Astrocyte (in vitro differentiated cells and primary cell): ENCODE measurements around the gene PAPSS2. TPM values are rescaled to one million over a fixed set of nuclear protein-coding genes. Genes with fewer than 3 reads are reported as not detected.
A peak's percentile ranks its signal among the peaks of the same experiment; 100 is the strongest.

Experiments used
- DNase-seq: peaks from one replicate; pipeline ENCODE4 v3.0.0-alpha.2; 2010; ENCODE audit warnings: low read depth
- FAIRE-seq: peaks from 2 replicates; lab custom pipeline; 2011; peaks lifted over from hg19 to GRCh38; lab: Jason Lieb, UNC
- H2AFZ ChIP-seq: 2 replicates; pipeline ENCODE4 v1.6.0; 2012; ENCODE audit warnings: low read depth, low read length, inconsistent platforms
- H3K27ac ChIP-seq: 2 replicates; pipeline ENCODE4 v1.5.1; 2011; ENCODE audit warnings: low read depth, low read length, inconsistent platforms
- H3K27me3 ChIP-seq: 2 replicates; pipeline ENCODE4 v1.6.0; 2011; ENCODE audit warnings: low read length, inconsistent platforms; ENCODE audit not compliant: insufficient read depth
- H3K36me3 ChIP-seq: 2 replicates; pipeline ENCODE4 v1.5.1; 2011; ENCODE audit warnings: low read length, inconsistent platforms; ENCODE audit not compliant: insufficient read depth
- H3K4me1 ChIP-seq: 2 replicates; pipeline ENCODE4 v1.5.1; 2011; ENCODE audit warnings: low read length, inconsistent platforms; ENCODE audit not compliant: insufficient read depth
- H3K4me2 ChIP-seq: 2 replicates; pipeline ENCODE4 v1.6.0; 2012; ENCODE audit warnings: low read length, inconsistent platforms
- H3K4me3 ChIP-seq: 2 replicates; pipeline ENCODE4 v1.5.1; 2011; ENCODE audit warnings: low read depth, mild to moderate bottlenecking, low read length, inconsistent platforms; ENCODE audit not compliant: insufficient read depth
- H3K79me2 ChIP-seq: 2 replicates; pipeline ENCODE4 v1.6.0; 2012; ENCODE audit warnings: mild to moderate bottlenecking, low read length, inconsistent platforms; ENCODE audit not compliant: insufficient read depth
- H3K9ac ChIP-seq: 2 replicates; pipeline ENCODE4 v1.6.0; 2012; ENCODE audit warnings: mild to moderate bottlenecking, low read length, inconsistent platforms
- H3K9me3 ChIP-seq: 2 replicates; pipeline ENCODE4 v1.5.1; 2012; ENCODE audit warnings: low read depth, mild to moderate bottlenecking, low read length, inconsistent platforms; ENCODE audit not compliant: insufficient read depth
- H4K20me1 ChIP-seq: 2 replicates; pipeline ENCODE4 v1.6.0; 2012; ENCODE audit warnings: low read length, inconsistent platforms; ENCODE audit not compliant: insufficient read depth
- H3K27ac Mint-ChIP-seq: one replicate; pipeline ENCODE4 v1.8.0; 2021; ENCODE audit warnings: mild to moderate bottlenecking, mixed read lengths; ENCODE audit not compliant: unreplicated experiment
- H3K27me3 Mint-ChIP-seq: one replicate; pipeline ENCODE4 v1.8.0; 2021; ENCODE audit warnings: low read depth, mixed read lengths; ENCODE audit not compliant: unreplicated experiment
- H3K36me3 Mint-ChIP-seq: one replicate; pipeline ENCODE4 v1.8.0; 2021; ENCODE audit warnings: low read depth, mixed read lengths; ENCODE audit not compliant: unreplicated experiment
- H3K4me1 Mint-ChIP-seq: one replicate; pipeline ENCODE4 v1.8.0; 2021; ENCODE audit warnings: low read depth, mixed read lengths; ENCODE audit not compliant: unreplicated experiment
- H3K4me3 Mint-ChIP-seq: one replicate; pipeline ENCODE4 v1.8.0; 2021; ENCODE audit warnings: mild to moderate bottlenecking, moderate library complexity, mixed read lengths; ENCODE audit not compliant: unreplicated experiment
- H3K9me3 Mint-ChIP-seq: one replicate; pipeline ENCODE4 v1.8.0; 2021; ENCODE audit warnings: mild to moderate bottlenecking, mixed read lengths; ENCODE audit not compliant: unreplicated experiment
- CTCF ChIP-seq: IDR thresholded peaks from 2 replicates; pipeline ENCODE4 v1.5.1; 2011; ENCODE audit warnings: low read depth, mild to moderate bottlenecking, inconsistent platforms, low read length, moderate library complexity; ENCODE audit not compliant: insufficient read depth
- EZH2 ChIP-seq: IDR thresholded peaks from 2 replicates; pipeline ENCODE4 v1.6.1; 2012; ENCODE audit warnings: mild to moderate bottlenecking, low read length, inconsistent platforms; ENCODE audit not compliant: insufficient read depth
- total RNA-seq: library from RNA; stranded (reverse); gene quantifications from 2 replicates; pipeline ENCODE4 v1.2.1, GENCODE V29; 2021

The PAPSS2 gene
- total RNA-seq, 1 donor from 2014 or later: 48.6 TPM

GRCh38 chr10:87671139-87671815 is 11.6 kb downstream of the PAPSS2 start:
- DNase-seq (no peak), FAIRE-seq (no peak)
- H3K9ac ChIP-seq: no peak overlapping the region
- no peak overlapping the region for H3K4me2 ChIP-seq
- H3K27ac Mint-ChIP-seq: no peak overlapping the region
- H3K36me3 ChIP-seq: no peaks in the 10 kb centered on the region
- no peaks in the 10 kb centered on the region for H3K36me3 Mint-ChIP-seq
- H3K9me3 Mint-ChIP-seq: no peaks in the 10 kb centered on the region
- H3K4me1 Mint-ChIP-seq: peaks cover 3% of the 10 kb centered on the region
- H3K27me3 ChIP-seq: no peaks in the 10 kb centered on the region
- peaks cover 27% of the 10 kb centered on the region for H4K20me1 ChIP-seq
- H3K4me3 Mint-ChIP-seq: no peak overlapping the region
- peak overlapping the region; percentile 39 for H3K27ac ChIP-seq
- H3K4me1 ChIP-seq: peaks cover 23% of the 10 kb centered on the region
- no peak overlapping the region for H2AFZ ChIP-seq
- no peak overlapping the region for H3K4me3 ChIP-seq
- peaks cover 77% of the 10 kb centered on the region for H3K79me2 ChIP-seq
- no peaks in the 10 kb centered on the region for H3K9me3 ChIP-seq
- TF ChIP-seq CTCF (no peak), EZH2 (no peak)
- no peaks in the 10 kb centered on the region for H3K27me3 Mint-ChIP-seq

- H3K27me3 ChIP-seq: no peaks in the 10 kb centered on the region
- DNase-seq (no peak), FAIRE-seq (no peak)
- H3K4me2 ChIP-seq: no peak overlapping the region
- peaks cover 25% of the 10 kb centered on the region for H3K4me1 ChIP-seq
- H4K20me1 ChIP-seq: peaks cover 21% of the 10 kb centered on the region
- TF ChIP-seq CTCF (no peak), EZH2 (no peak)
- Mint-ChIP-seq H3K4me1 (peaks cover 3% of the 10 kb centered on the region), H3K36me3 (no peaks in the 10 kb centered on the region), H3K9me3 (no peaks in the 10 kb centered on the region), H3K27ac (no peak overlapping the region), H3K27me3 (no peaks in the 10 kb centered on the region), H3K4me3 (no peak overlapping the region)
- no peak overlapping the region for H3K4me3 ChIP-seq
- peaks cover 69% of the 10 kb centered on the region for H3K79me2 ChIP-seq
- H3K36me3 ChIP-seq: no peaks in the 10 kb centered on the region
- H2AFZ ChIP-seq: no peak overlapping the region
- H3K27ac ChIP-seq: no peak overlapping the region
- H3K9ac ChIP-seq: no peak overlapping the region
- no peaks in the 10 kb centered on the region for H3K9me3 ChIP-seq
These were observed 12.9 kb downstream of the PAPSS2 start for GRCh38 chr10:87672551-87672950.

- H3K9me3 Mint-ChIP-seq: no peaks in the 10 kb centered on the region
- peaks cover 51% of the 10 kb centered on the region for H3K79me2 ChIP-seq
These were observed 15.3 kb downstream of the PAPSS2 start for GRCh38 chr10:87674943-87675342.

More at GRCh38 chr10:87674943-87675342, 15.3 kb downstream of the PAPSS2 start:
- DNase-seq: peak; percentile 66
- Mint-ChIP-seq H3K27ac (no peak overlapping the region), H3K27me3 (no peaks in the 10 kb centered on the region), H3K36me3 (no peaks in the 10 kb centered on the region), H3K4me3 (no peak overlapping the region), H3K4me1 (peaks cover 3% of the 10 kb centered on the region)
- H3K9ac ChIP-seq: peak overlapping the region; percentile 74
- H3K36me3 ChIP-seq: no peaks in the 10 kb centered on the region
- peak overlapping the region; percentile 77 for H3K4me2 ChIP-seq
- no peaks in the 10 kb centered on the region for H3K9me3 ChIP-seq
- no peak overlapping the region for H3K4me3 ChIP-seq
- peak; percentile 92 for FAIRE-seq
- TF ChIP-seq EZH2: no peak
- no peak for TF ChIP-seq CTCF
- no peaks in the 10 kb centered on the region for H3K27me3 ChIP-seq
- H2AFZ ChIP-seq: no peak overlapping the region
- peaks cover 25% of the 10 kb centered on the region for H3K4me1 ChIP-seq
- H4K20me1 ChIP-seq: peaks cover 18% of the 10 kb centered on the region
- peak overlapping the region; percentile 92 for H3K27ac ChIP-seq
